Upper lobe of left lung (tissue), 4 donors: ENCODE data around the gene P2RX3.

ENCODE experiments used
- CTCF ChIP-seq, 6 experiments: fragments of 450-650 bp in 4 of 6; fragments of 200-600 bp in 2 of 6; sonication (generic) in 2 of 6; IDR thresholded peaks; one replicate each; pipeline ENCODE4 v1.5.1; 2016 to 2019; ENCODE audit warnings: antibody characterized with exemption in 6 of 6
- EP300 ChIP-seq, 4 donors: sonication (generic); formaldehyde crosslinking; IDR thresholded peaks; one replicate each; pipeline ENCODE4 v1.5.1; 2017; ENCODE audit warnings: antibody characterized with exemption in 4 of 4, control low read depth in 2 of 4
- POLR2AphosphoS5 ChIP-seq, 2 donors: sonication (generic); formaldehyde crosslinking; IDR thresholded peaks; one replicate each; pipeline ENCODE4 v1.5.1; 2017; ENCODE audit warnings: antibody characterized with exemption in 2 of 2

GRCh38 chr11:57402188-57403002, 64.2 kb downstream of the P2RX3 start:
- TF ChIP-seq CTCF (IDR thresholded peaks at IDR 0.05) (no peak), POLR2AphosphoS5 (IDR thresholded peaks at IDR 0.05) (no peak), EP300 (IDR thresholded peaks at IDR 0.05) (no peak)
